Left ventricle myocardium superior (tissue), 1 donor: ENCODE measurements around the gene LTBP1. TPM values are rescaled to one million over a fixed set of nuclear protein-coding genes. Genes with fewer than 3 reads are reported as not detected.

ENCODE experiments used
- ATAC-seq: fragments of 200-7000 bp; cut with Tn5 transposase; one replicate; pipeline ENCODE4 v1.9.1; 2020; ENCODE audit warnings: mild to moderate bottlenecking, moderate library complexity
- DNase-seq: peaks from one replicate; pipeline ENCODE4 v3.0.0-alpha.2; 2020
- intact Hi-C: fragments of 100-400 bp; cut with micrococcal nuclease; formaldehyde crosslinking; loops from one replicate; pipeline ENCODE4 v1.11.0; 2022
- total RNA-seq: library from RNA; stranded (reverse); fragmentation: NEBNext Ultra II Directional; extraction: Animal tissue kit (Norgen Biotek cat#: 25700); gene quantifications from one replicate; pipeline ENCODE4 v1.2.1, GENCODE V29; 2021
- donor health status: DM: no; HTN: yes; CAD: no; lungs with severe emphysema.

The LTBP1 gene
- total RNA-seq, 1 donor from 2014 or later = 72.5 TPM

GRCh38 chr2:32997705-32998104 is 51.0 kb downstream of the LTBP1 start:
- ATAC-seq = no peak
- intact Hi-C loops = no loop called here
- DNase-seq = no peak

GRCh38 chr2:33000986-33001385 is 54.2 kb downstream of the LTBP1 start:
- intact Hi-C loops = no loop called here

GRCh38 chr2:33001823-33002222 is 55.1 kb downstream of the LTBP1 start:
- ATAC-seq = no peak
- no peak for DNase-seq
- intact Hi-C loops = no loop called here

More at GRCh38 chr2:33000986-33001385, 54.2 kb downstream of the LTBP1 start:
- no peak for DNase-seq
- ATAC-seq = no peak

GRCh38 chr2:33002863-33003262 is 56.1 kb downstream of the LTBP1 start:
- ATAC-seq = no peak
- intact Hi-C loops = no loop called here
- DNase-seq = no peak

GRCh38 chr2:33005057-33005456 is 58.3 kb downstream of the LTBP1 start:
- ATAC-seq (peak; percentile 19), DNase-seq (no peak)
- intact Hi-C loops = no loop called here

- no peak for DNase-seq
- ATAC-seq = peak; percentile 71
- intact Hi-C loops = no loop called here
Observed at GRCh38 chr2:33008716-33009115, 62.0 kb downstream of the LTBP1 start.

DNA sequence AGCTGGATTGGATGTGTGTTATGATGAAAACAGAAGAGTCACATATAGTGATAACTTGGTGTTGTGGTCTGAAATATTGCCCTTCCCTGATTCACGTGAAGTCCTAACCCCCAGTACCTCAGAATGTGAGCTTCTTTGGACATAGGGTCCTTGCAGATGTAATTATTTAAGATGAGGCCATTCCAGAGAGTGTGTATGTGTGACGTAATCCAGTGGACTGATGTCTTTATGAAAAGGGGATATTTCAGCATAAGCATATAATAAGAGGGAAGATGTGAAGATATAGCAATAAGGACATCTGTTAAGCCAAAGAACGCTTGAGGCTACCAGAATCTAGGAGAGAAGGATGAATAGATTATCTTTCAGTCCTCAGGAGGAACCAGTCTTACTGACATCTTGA is 62.5 kb downstream of the LTBP1 start:
- ATAC-seq (no peak), DNase-seq (no peak)
- intact Hi-C loops = no loop called here

GRCh38 chr2:33011373-33011772 is 64.6 kb downstream of the LTBP1 start:
- intact Hi-C loops = no loop called here

GRCh38 chr2:33011941-33012340 is 65.2 kb downstream of the LTBP1 start:
- DNase-seq (no peak), ATAC-seq (no peak)
- intact Hi-C loops = no loop called here

More at GRCh38 chr2:33011373-33011772, 64.6 kb downstream of the LTBP1 start:
- DNase-seq = no peak
- no peak for ATAC-seq

DNA sequence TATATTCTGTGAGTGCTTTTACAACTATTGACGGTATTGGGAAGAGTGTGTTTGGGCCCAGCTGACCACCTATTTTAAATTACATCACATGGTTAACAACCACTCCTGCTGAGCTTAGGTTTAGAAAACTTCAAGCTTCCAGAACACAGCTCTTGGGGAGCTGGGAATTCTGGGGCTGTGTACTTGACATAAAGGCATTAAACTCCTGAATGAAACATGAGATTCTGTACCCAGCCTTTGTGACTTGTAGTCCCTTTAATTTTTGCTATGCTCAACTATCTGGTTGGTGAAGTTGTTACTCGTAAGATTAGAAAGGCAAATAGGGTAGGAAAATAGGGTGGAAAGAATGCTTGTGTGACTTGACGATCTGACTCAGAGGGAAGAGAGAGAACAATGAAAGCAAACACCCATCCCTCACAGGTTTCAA is 66.9 kb downstream of the LTBP1 start:
- DNase-seq (no peak), ATAC-seq (no peak)
- intact Hi-C loops = no loop called here

DNA sequence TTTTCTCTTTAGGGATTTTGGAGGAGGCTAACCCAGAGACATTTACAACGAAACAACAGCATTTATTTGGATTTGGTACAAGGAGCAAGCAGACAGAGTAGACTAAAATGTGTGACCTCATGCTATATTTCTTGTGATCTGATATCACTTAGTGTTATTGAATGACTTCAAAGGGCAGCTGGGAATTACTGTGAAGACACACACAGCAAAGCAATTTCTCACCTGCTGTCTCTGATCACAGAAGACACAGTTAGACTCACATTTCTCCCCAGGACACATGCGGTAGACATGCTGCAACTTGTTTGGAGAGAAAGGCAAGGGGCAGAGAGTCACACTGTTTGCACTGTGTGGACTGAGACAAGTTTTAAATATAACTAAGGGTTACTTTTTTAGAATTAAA is 67.5 kb downstream of the LTBP1 start:
- ATAC-seq = peak; percentile 8
- no peak for DNase-seq
- intact Hi-C loops = no loop called here

GRCh38 chr2:33015421-33016142 is 68.8 kb downstream of the LTBP1 start:
- intact Hi-C loops = no loop called here
- ATAC-seq (peak; percentile 87), DNase-seq (no peak)

GRCh38 chr2:33018271-33018670 is 71.5 kb downstream of the LTBP1 start:
- intact Hi-C loops = no loop called here

DNA sequence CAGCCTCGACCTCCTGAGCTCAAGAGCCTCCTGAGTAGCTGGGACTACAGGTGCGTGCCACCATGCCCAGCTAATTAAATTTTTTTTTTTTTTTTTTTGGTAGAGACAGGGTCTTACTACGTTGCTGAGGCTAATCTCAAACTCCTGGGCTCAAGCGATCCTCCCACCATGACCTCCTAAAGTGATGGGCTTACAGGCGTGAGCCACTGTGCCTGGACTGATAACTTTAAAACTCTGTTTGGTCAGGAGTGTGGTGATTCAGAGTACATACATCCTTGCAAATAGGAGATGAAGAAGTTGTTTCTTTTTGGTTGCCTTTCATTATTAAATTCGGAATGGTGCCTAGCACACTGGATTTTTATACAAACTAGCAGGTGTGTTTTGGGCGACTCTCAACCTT is 73.0 kb downstream of the LTBP1 start:
- ATAC-seq = no peak
- intact Hi-C loops = no loop called here
- no peak for DNase-seq

More at GRCh38 chr2:33018271-33018670, 71.5 kb downstream of the LTBP1 start:
- DNase-seq (no peak), ATAC-seq (no peak)

GRCh38 chr2:33020883-33021282 is 74.1 kb downstream of the LTBP1 start:
- intact Hi-C loops = no loop called here

GRCh38 chr2:33021542-33022227 is 74.9 kb downstream of the LTBP1 start:
- DNase-seq = no peak
- peak; percentile 57 for ATAC-seq
- intact Hi-C loops = no loop called here

More at GRCh38 chr2:33020883-33021282, 74.1 kb downstream of the LTBP1 start:
- no peak for DNase-seq
- peak; percentile 16 for ATAC-seq

DNA sequence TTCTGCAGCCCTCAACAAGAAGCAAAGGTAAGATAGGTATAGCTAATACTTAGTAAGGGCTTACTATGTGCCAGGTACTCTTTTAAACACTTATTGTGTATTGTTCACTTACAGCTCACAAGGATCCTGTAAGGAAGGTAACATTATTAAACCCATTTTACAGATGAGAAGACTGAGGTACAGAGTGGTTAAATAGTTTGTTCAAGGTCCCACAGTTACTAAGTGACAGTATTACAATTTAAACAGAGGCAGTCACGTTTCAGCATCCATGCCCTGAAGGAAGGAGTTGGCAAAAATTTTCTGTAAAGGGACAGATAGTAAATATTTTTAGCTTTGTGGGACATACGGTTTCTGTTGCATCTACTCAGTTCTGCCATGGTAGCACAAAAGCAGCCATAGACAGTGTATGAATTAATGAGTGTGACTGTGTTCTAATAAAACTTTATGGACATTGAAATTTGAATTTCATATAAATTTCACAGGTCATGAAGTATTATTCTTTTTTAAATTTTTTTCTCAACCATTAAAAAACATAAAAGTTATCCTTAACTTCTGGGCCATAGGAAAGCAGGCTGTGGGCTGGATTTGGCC is 75.7 kb downstream of the LTBP1 start:
- ATAC-seq = no peak
- intact Hi-C loops = no loop called here
- DNase-seq = no peak

- DNase-seq (no peak), ATAC-seq (peak; percentile 15)
- intact Hi-C loops = no loop called here
Observed at GRCh38 chr2:33022989-33023727, 76.4 kb downstream of the LTBP1 start.

DNA sequence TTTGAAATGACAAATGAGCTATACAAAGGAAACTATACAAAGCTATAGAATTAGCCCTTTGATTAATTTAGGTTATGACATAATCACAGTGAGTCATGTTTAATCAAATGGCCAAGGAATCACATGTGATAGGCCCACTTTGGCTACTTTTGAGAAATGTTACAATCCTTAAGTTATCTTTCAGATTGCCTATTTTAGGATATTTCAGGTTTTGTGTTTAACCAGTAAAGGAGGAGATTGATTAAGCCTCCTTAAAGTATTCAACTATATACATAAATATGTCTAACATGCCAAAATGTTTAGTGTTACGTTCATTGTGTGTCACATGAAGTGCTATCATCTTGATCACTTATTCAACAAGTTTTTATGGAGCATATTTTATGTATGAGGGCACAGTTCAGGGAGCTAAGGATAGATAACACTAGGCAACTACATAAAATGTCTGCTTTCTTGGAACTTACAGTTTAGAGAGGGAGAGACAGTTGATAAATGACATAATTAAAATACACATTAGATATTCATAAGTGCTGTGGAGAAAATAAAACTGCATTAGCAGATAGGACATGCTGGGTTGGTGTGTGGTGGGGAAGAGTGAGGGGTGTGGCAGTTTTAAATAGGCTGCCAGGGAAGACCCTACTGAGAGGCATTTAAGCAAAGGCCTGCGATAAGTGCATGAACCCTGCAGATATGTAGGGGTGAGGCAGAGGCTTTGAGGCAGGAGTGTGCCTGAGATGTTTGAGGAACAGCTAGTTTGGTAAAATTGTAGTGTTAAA is 77.2 kb downstream of the LTBP1 start:
- intact Hi-C loops = no loop called here
- DNase-seq (no peak), ATAC-seq (no peak)
